Body of pancreas (tissue), 4 donors: ENCODE data around the gene ZNF335.

Experiments
- CTCF ChIP-seq, 7 experiments: fragments of 450-650 bp in 4 of 7; fragments of 200-600 bp in 3 of 7; sonication (generic) in 3 of 7; IDR thresholded peaks; one replicate each; pipeline ENCODE4 v1.5.1; 2016 to 2019; ENCODE audit warnings: antibody characterized with exemption in 7 of 7
- POLR2A ChIP-seq, 3 donors: fragments of 450-650 bp; IDR thresholded peaks; one replicate each; pipeline ENCODE4 v1.6.1; 2016; ENCODE audit warnings: antibody characterized with exemption in 3 of 3, mild to moderate bottlenecking in 2 of 3

DNA sequence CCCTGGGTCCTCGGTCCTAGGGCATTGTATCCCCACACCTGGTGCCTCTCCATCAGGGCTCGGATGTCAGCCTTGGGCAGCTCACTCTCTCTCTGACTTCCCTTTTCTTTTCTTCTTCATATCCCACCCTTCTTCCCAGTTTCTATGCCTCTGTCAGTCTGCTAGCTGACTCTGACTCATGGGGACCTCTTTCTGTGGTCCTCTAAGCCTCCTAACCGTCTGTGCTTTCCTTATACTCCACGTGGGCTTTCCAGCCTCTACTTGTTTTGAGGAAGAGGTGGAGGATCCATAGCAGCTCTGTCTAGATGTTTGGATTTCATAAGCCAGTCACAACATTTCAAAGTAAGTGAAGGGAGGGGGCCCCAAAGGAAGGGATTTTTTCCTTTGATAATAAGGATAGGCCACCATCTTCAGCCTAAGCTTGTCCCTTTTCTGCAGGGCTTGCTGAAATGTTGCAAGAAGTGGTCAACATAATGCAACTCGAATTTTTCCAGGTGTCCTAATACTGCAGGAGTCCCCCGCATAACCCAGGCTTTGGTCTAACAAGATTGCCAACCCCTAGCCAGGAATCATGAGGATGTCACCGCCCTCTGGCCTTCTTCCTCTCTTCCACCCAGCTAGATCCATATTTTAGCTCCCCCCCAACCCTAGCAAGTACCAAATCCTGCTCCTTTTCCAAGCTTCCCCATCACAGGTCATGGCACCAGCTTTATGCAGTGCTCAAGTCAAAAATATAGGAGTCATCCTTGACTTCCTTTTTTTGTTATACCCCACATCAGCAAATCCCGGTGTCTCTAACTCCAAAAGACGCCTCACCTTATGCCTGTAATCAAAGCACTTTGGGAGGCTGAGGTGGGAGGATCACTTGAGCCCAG is 51.3 kb downstream of the ZNF335 start:
- no peak for TF ChIP-seq CTCF (IDR thresholded peaks at IDR 0.05)
- TF ChIP-seq POLR2A (IDR thresholded peaks at IDR 0.05) = no peak
